Measurements from ENCODE around the gene CREBBP.
A peak's percentile ranks its signal among the peaks of the same experiment; 100 is the strongest.

The CREBBP gene

GRCh38 chr16:3825103-3825502, 55.4 kb downstream of the CREBBP start:
- Histone ChIP-seq H3K36me3 (ENCODE audit: low read depth) (peaks cover 5% of the 10 kb centered on the region; the same call in 1 of the 2 replicates), H3K4me1 (ENCODE audit: insufficient read depth, poor library complexity, severe bottlenecking) (peaks cover 24% of the 10 kb centered on the region), H3K27ac (ENCODE audit: poor library complexity, severe bottlenecking) (no peak overlapping the region), H3K27me3 (ENCODE audit: insufficient read depth, poor library complexity, severe bottlenecking) (no peaks in the 10 kb centered on the region), H3K4me3 (ENCODE audit: severe bottlenecking) (no peak overlapping the region), H3K9me3 (ENCODE audit: severe bottlenecking) (no peaks in the 10 kb centered on the region)
- ATAC-seq (ENCODE audit: low read depth): peak; percentile 74
- DNase-seq (ENCODE audit: low spot score): no peak
- TF ChIP-seq CTCF (IDR thresholded peaks at IDR 0.05; ENCODE audit: poor library complexity, severe bottlenecking): no peak

GRCh38 chr16:3824121-3824795, 56.3 kb downstream of the CREBBP start:
- Histone ChIP-seq H3K36me3 (ENCODE audit: low read depth) (no peaks in the 10 kb centered on the region), H3K27ac (ENCODE audit: poor library complexity, severe bottlenecking) (no peak overlapping the region), H3K4me1 (ENCODE audit: insufficient read depth, poor library complexity, severe bottlenecking) (peaks cover 30% of the 10 kb centered on the region), H3K9me3 (ENCODE audit: severe bottlenecking) (no peaks in the 10 kb centered on the region), H3K4me3 (ENCODE audit: severe bottlenecking) (no peak overlapping the region), H3K27me3 (ENCODE audit: insufficient read depth, poor library complexity, severe bottlenecking) (no peaks in the 10 kb centered on the region)
- ATAC-seq (ENCODE audit: low read depth): peak; percentile 26; the same call in 1 of the 3 replicates
- no peak for TF ChIP-seq CTCF (IDR thresholded peaks at IDR 0.05; ENCODE audit: poor library complexity, severe bottlenecking)
- no peak for DNase-seq (ENCODE audit: low spot score)

GRCh38 chr16:3823427-3823826, 57.1 kb downstream of the CREBBP start:
- no peak for TF ChIP-seq CTCF (IDR thresholded peaks at IDR 0.05; ENCODE audit: poor library complexity, severe bottlenecking)
- Histone ChIP-seq H3K36me3 (ENCODE audit: low read depth) (no peaks in the 10 kb centered on the region), H3K4me3 (ENCODE audit: severe bottlenecking) (no peak overlapping the region), H3K4me1 (ENCODE audit: insufficient read depth, poor library complexity, severe bottlenecking) (peaks cover 31% of the 10 kb centered on the region), H3K9me3 (ENCODE audit: severe bottlenecking) (no peaks in the 10 kb centered on the region), H3K27ac (ENCODE audit: poor library complexity, severe bottlenecking) (no peak overlapping the region), H3K27me3 (ENCODE audit: insufficient read depth, poor library complexity, severe bottlenecking) (no peaks in the 10 kb centered on the region)
- DNase-seq (ENCODE audit: low spot score): no peak
- ATAC-seq (ENCODE audit: low read depth): no peak

GRCh38 chr16:3822366-3823045, 58.0 kb downstream of the CREBBP start:
- Histone ChIP-seq H3K36me3 (ENCODE audit: low read depth) (no peaks in the 10 kb centered on the region), H3K4me1 (ENCODE audit: insufficient read depth, poor library complexity, severe bottlenecking) (peaks cover 31% of the 10 kb centered on the region), H3K27ac (ENCODE audit: poor library complexity, severe bottlenecking) (no peak overlapping the region), H3K27me3 (ENCODE audit: insufficient read depth, poor library complexity, severe bottlenecking) (no peaks in the 10 kb centered on the region), H3K9me3 (ENCODE audit: severe bottlenecking) (no peaks in the 10 kb centered on the region), H3K4me3 (ENCODE audit: severe bottlenecking) (no peak overlapping the region)
- DNase-seq (ENCODE audit: low spot score) (no peak), ATAC-seq (ENCODE audit: low read depth) (no peak)
- no peak for TF ChIP-seq CTCF (IDR thresholded peaks at IDR 0.05; ENCODE audit: poor library complexity, severe bottlenecking)

- peaks cover 31% of the 10 kb centered on the region for H3K4me1 ChIP-seq (ENCODE audit: insufficient read depth, poor library complexity, severe bottlenecking)
Observed at GRCh38 chr16:3821184-3821583, 59.3 kb downstream of the CREBBP start.

More at GRCh38 chr16:3821184-3821583, 59.3 kb downstream of the CREBBP start:
- Histone ChIP-seq H3K27me3 (ENCODE audit: insufficient read depth, poor library complexity, severe bottlenecking) (no peaks in the 10 kb centered on the region), H3K36me3 (ENCODE audit: low read depth) (no peaks in the 10 kb centered on the region), H3K27ac (ENCODE audit: poor library complexity, severe bottlenecking) (no peak overlapping the region), H3K4me3 (ENCODE audit: severe bottlenecking) (no peak overlapping the region), H3K9me3 (ENCODE audit: severe bottlenecking) (no peaks in the 10 kb centered on the region)
- DNase-seq (ENCODE audit: low spot score): no peak
- TF ChIP-seq CTCF (IDR thresholded peaks at IDR 0.05; ENCODE audit: poor library complexity, severe bottlenecking): no peak
- ATAC-seq (ENCODE audit: low read depth): no peak

Measured in RWPE2 (cell line).